ENCODE results near the gene KRTAP10-8.
"Not testable (repeated sequence)": the region's sequence is repeated elsewhere in the genome, so short reads cannot be mapped to it uniquely, and the experiment has no call there.

Gene KRTAP10-8

DNA sequence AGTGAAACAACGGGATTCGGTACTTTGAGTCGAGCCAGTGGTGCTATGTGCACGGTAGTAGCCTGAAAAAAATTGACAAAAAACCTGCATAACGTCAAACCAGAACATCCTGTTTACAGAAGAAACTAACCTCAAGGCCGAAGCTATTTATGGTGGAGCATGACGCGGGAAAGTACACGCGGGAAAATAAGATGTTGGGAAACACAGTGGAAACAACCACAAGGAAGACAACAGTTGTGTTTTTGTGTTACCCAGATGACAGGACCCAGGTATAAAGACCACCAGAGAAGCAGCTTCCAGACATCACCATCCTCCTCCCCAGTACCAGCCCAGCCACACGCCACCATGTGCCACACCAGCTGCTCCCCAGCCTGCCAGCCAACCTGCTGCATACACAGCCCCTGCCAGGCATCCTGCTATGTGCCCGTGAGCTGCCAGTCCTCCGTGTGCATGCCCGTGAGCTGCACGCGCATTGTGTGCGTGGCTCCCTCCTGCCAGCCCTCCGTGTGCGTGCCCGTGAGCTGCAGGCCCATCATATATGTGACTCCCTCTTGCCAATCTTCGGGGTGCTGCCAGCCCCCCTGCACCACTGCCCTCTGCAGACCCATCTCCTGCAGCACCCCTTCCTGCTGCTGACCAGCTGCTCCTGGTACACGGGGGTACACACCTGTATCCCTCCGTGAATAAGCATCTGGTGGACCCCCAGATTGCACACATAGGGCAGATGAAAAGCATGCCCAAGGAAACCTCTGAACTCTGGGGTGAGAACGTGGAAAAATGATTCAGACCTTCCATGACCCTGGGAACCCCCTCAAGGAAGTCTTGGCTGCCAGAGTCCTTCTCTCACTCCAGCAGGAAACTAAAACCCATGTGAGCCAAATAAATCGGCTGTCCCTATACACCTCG, 46.0 kb downstream of the KRTAP10-8 start, which contains the start of gene KRTAP12-3:
Gene KRTAP12-3, plus strand, starts transcription at position 298 of the 906 bp plus-strand sequence. Its CDS starts 48 bp downstream, at position 346.
- FAIRE-seq (no peak), DNase-seq (ENCODE audit: extremely low spot score, insufficient read length, low read depth) (no peak)

DNA sequence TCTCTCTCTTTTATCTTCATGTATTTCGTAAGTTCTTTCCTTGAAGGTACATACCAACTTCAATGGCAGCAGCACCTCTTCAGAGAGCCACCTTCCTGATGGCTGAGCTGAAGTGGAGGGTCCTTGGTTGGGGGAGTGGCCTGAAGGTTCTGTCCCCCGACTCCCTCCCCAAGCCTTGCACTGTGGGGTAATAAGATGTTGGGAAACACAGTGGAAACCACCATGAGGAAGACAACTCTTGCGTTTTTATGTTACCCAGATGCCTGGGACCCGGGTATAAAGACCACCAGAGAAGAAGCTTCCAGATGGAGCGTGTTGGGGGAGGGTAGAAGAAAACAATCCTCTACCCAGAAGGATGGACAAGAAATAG, 46.6 kb downstream of the KRTAP10-8 start:
- DNase-seq (ENCODE audit: extremely low spot score, insufficient read length, low read depth) = no peak
- no peak for FAIRE-seq

DNA sequence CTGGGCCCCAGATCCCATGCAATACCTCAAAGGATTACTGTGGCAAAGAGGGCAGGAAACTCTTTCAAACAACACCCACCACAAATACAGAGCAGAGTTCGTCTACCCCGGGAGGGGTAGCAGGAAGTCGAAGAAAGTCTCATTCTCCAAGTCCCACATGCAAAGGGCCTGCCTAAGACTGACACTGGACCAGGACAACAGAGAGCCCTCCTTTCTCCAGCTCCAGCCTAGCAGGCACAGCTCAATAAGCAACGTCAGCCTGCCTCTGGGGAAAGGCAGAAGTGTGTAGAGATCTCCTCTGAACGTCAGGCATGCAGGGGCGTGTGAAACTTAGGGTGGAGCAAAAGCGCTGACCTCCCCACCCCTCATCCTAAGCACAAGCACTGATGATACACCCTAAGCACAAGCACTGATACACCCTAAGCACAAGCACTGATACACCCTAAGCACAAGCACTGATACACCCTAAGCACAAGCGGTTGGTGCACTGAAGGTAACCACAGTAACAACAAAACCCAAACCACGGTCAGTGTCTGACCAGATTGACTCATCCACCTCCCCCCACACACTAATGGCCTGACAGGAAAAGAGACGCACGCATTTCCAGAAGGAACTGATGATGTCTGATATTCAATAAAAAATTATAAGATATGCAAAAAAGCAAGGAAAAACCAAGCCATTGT, 47.2 kb downstream of the KRTAP10-8 start:
- DNase-seq (ENCODE audit: extremely low spot score, insufficient read length, low read depth) = no peak
- FAIRE-seq = no peak

DNA sequence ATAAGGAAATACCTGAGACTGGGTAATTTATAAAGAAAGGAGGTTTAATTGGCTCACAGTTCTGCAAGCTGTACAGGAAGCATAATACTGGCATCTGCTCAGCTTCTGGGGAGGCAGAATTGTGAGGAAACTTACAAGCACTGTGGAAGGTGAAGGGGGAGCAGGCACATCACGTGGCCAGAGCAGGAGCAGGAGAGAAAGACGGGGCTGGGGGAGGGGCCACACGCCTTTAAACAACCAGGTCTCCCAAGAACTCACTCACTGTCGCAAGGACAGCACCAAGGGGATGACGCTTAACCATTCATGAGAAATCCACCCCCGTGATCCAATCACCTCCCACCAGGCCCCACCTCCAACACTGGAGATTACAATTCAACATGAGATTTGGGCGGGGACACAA, 49.7 kb downstream of the KRTAP10-8 start:
- not testable (repeated sequence) for FAIRE-seq; DNase-seq (ENCODE audit: extremely low spot score, insufficient read length, low read depth)
